HG02973 (cell line): ENCODE data around the gene VAPA.
"Not testable (repeated sequence)": the region's sequence is repeated elsewhere in the genome, so short reads cannot be mapped to it uniquely, and the experiment has no call there.

Experiments used
- ATAC-seq: cut with Tn5 transposase; IDR thresholded peaks from one replicate; pipeline ENCODE4 v1.9.1; 2021; ENCODE audit warnings: moderate library complexity; ENCODE audit not compliant: unreplicated experiment

The VAPA gene

GRCh38 chr18:9885170-9886004 lies 28.4 kb upstream of the VAPA start, which contains the start of gene TXNDC2:
Gene TXNDC2, plus strand, starts transcription at chr18:9885973. Its CDS starts 708 bp downstream, at chr18:9886681.
- ATAC-seq, result no peak

GRCh38 chr18:9886005-9886348 lies 27.8 kb upstream of the VAPA start:
- no peak for ATAC-seq

GRCh38 chr18:9887992-9888391 lies 25.8 kb upstream of the VAPA start:
- ATAC-seq, result no peak

- no peak for ATAC-seq
These were observed 23.6 kb upstream of the VAPA start for GRCh38 chr18:9890196-9890595.

- ATAC-seq, result no peak
These were observed 22.9 kb upstream of the VAPA start for GRCh38 chr18:9890957-9891356.

- not testable (repeated sequence) for ATAC-seq
These were observed 22.3 kb upstream of the VAPA start for GRCh38 chr18:9891515-9891914.

- ATAC-seq, result no peak
These were observed 19.3 kb upstream of the VAPA start for GRCh38 chr18:9894454-9895068.

GRCh38 chr18:9897129-9897528 lies 16.7 kb upstream of the VAPA start:
- ATAC-seq, result no peak

- not testable (repeated sequence) for ATAC-seq
These were observed 16.0 kb upstream of the VAPA start for GRCh38 chr18:9897787-9898291.

GRCh38 chr18:9898792-9899549 lies 14.8 kb upstream of the VAPA start:
- ATAC-seq, result no peak

GRCh38 chr18:9899550-9899930 lies 14.3 kb upstream of the VAPA start:
- not testable (repeated sequence) for ATAC-seq

- ATAC-seq, result no peak
These were observed 13.1 kb upstream of the VAPA start for GRCh38 chr18:9900699-9901098.

GRCh38 chr18:9901377-9901776 lies 12.4 kb upstream of the VAPA start:
- no peak for ATAC-seq

- not testable (repeated sequence) for ATAC-seq
These were observed 11.6 kb upstream of the VAPA start for GRCh38 chr18:9902264-9902663.

- no peak for ATAC-seq
These were observed 11.0 kb upstream of the VAPA start for GRCh38 chr18:9902832-9903231.

- no peak for ATAC-seq
These were observed 8.4 kb upstream of the VAPA start for GRCh38 chr18:9905401-9905922.

- no peak for ATAC-seq
These were observed 7.3 kb upstream of the VAPA start for GRCh38 chr18:9906481-9906880.

GRCh38 chr18:9907867-9908266 lies 5.9 kb upstream of the VAPA start:
- ATAC-seq, result no peak

GRCh38 chr18:9910071-9910470 lies 3.7 kb upstream of the VAPA start:
- no peak for ATAC-seq

GRCh38 chr18:9910661-9911060 lies 3.2 kb upstream of the VAPA start:
- ATAC-seq, result no peak

GRCh38 chr18:9911226-9911625 lies 2.6 kb upstream of the VAPA start:
- no peak for ATAC-seq
